Breast epithelium (tissue), 3 donors: ENCODE data around the gene BIRC5.

ENCODE experiments used
- POLR2A ChIP-seq: fragments of 450-650 bp; IDR thresholded peaks from one replicate; pipeline ENCODE4 v1.6.1; 2016; ENCODE audit warnings: antibody characterized with exemption, mild to moderate bottlenecking, moderate library complexity
- POLR2AphosphoS5 ChIP-seq, 3 donors: sonication (generic); formaldehyde crosslinking; IDR thresholded peaks; one replicate each; pipeline ENCODE4 v1.6.1; 2017; ENCODE audit warnings: antibody characterized with exemption in 3 of 3

GRCh38 chr17:78205124-78205775, 8.8 kb upstream of the BIRC5 start:
- TF ChIP-seq POLR2A (no peak), POLR2AphosphoS5 (IDR thresholded peaks at IDR 0.05) (no peak)
